NCI-H1436 (cell line): ENCODE measurements around the gene AIP.

Experiments used
- DNase-seq: peaks from one replicate; lab custom pipeline; 2025; lab: John Stamatoyannopoulos, UW

Gene AIP

DNA sequence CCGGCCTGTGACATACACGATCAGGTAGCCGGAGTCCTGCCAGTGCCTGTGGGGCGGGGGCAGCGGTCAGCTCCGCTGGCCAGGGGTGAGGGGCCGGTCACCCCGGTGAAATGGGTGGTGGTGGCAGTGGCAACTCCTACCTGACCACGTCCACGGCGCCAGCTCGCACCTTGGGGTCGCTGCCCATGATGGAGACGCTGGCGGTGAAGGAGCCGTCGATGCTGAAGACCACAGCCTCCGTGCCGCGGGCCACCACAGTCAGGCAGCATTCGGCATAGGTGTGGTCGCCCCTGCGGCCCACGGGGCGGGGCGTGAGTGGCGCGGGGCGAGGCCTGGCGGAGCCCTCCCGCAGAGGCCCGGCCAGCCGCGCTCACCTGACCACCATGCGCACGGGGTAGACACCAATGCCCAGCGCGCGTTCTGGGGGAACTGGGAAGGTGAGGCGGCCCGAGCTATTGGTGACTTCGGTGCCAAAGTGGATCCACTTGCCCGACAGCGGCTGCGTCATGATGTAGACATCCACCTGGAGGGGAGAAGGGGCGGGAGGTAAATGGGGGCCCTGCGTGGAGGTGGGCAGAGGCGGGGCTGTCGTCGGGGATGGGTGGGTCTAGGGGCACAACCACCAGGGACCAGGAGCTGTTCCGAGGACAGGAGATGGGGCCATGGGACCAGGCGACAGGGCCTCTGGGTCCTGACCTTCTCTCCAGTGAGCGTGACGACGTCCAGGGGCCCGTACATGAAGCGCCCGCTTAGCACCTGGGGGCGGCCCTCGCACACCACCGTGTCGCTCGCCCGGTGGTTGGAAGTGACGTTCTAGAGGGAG lies 10.9 kb downstream of the AIP start:
- DNase-seq, result no peak

DNA sequence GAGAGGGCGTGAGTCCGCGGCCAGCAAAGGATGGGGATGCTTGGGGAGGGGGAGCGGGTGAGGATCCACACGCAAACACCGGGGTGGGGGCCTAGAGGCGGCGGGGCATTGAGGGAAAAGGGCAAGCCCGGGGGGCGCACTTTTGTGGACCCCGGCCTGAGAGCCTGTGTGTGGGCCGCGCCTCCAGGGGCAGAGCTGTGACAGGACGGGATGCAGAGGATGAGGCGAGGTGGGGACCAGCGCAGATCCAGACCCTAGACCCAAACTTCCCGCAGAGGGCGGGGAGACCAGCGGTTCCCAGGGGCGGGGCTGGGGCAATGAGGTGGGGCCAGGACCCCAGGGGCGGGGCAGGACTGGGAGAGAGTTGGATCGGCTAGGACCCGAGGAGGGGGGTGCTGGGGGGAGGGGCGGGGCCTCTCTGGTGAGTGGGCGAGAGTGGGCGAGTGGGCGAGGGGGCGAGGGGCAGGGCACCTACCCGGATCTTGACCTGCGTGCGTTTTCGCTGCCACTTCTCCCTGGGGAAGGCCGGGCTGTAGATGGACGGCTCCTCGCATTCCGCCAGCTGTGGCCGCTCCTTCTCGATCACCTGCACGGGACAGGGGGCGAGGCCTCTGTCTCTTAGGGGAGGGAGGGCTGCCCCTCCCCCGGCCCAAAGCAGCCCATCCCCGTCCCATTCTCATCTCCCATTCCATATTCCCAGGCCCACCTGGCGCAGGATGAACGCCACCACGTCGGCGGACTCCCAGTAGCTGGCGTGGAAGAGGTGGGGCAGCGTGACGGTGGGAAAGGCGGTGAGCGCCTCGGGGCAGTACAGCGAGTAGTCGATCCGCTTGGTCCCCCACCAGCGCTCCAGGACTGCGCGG lies 11.8 kb downstream of the AIP start:
- no peak for DNase-seq

DNA sequence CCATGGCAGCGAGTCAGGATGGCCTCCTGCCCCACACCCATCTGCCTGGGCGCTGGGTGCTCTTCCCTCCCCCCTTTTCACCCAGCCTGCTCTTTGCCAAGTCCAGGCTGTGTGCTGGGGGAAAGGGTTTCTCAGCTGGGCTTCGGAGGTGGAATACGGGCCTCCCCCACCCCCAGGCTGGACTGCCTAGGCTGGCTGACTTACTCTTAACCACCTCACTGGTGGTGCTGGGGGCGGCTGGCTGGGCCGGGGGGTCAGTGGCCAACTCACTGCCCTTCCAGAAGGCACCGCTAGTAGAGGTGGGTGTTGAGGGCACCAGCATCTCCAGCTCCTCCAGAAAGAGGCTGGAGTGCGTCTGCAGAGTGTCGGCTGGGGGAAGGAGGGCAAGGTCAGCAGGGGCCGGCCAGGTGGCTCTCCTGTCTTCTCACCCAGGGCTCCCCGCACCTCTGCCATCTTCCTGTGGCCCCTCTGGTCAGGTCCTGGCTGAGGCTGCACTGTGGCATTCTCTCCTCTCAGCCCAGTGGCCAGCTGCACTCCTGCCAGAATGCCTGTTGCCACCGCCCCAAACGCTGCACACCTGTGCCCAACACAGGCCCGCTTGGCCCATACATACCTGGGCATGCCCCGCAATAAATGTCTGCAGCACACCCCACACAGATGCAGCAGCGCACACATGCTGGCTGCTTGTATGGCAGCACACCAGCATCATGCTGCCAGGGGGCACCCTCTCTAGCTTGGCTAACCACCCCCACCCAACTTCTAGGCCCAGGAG lies 12.6 kb downstream of the AIP start:
- no peak for DNase-seq

DNA sequence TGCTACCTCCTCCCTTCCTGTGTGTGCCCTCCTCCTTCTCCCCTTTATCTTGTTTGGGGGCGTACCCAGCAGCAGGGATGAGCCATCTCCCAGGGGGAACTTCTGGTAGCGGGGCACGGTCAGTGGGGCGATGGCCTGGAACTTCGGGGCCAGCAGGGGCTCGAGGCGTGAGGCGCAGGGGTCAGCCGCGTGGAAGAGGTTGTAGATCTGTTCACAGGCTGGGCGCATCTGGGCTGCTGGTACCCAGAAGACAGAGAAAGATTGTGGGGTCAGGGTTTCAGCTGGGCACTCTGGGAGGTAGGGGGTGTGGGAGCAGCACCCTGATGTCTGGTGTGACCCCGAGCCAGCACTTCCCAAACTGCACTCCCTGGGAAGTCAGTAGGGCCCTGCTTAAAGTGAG lies 13.3 kb downstream of the AIP start:
- no peak for DNase-seq

DNA sequence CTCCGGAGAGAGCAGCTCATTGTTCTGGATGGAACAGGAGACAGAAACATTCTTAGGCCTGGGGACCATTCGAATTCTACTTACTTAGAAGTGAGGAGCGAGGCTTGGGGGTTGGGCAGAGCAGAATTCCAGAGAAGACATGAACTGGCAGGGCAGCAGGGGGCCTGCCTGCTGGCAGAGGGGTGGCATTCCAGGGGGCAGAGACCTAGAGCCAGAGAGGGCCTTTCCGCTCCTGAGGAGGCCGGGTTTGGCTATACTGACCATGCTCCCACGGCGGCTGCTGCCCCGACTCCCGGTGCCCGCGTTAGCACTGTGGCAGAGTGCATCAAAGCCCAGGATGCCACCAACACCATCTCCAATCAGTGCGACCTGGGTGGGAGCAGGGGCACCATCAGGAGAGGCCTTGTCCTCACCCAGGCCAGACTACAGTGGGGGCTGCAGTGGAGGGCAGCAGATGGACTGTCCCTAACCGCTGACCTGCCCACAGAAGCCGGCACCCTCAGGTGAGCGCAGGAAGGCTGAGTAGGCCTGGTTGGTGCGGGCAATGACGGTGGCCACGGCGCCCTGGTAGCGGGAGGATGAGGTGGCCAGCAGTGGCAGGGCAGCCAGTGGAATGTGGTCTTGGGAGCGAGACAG lies 14.9 kb downstream of the AIP start:
- no peak for DNase-seq

DNA sequence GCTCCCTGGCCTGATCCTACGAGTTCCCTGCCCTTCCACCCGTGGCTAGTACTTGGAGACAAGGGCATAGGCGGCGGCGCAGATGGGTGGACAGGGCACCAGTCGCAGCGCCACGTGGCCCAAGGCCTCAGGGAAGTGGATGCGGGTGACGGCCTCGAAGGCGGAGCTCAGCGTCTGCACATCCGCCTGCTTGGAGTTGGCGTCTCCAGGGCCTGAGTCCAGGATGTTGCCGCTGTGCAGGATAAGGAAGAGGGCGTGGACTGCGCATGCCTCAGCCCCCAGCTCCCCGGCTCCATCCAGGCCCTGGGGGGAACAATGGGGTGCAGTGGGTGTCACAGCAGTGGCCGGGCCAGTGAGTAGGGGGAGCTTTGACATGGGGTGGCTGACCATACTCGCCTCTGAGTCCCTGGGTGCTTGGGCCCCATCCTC lies 15.7 kb downstream of the AIP start:
- no peak for DNase-seq

DNA sequence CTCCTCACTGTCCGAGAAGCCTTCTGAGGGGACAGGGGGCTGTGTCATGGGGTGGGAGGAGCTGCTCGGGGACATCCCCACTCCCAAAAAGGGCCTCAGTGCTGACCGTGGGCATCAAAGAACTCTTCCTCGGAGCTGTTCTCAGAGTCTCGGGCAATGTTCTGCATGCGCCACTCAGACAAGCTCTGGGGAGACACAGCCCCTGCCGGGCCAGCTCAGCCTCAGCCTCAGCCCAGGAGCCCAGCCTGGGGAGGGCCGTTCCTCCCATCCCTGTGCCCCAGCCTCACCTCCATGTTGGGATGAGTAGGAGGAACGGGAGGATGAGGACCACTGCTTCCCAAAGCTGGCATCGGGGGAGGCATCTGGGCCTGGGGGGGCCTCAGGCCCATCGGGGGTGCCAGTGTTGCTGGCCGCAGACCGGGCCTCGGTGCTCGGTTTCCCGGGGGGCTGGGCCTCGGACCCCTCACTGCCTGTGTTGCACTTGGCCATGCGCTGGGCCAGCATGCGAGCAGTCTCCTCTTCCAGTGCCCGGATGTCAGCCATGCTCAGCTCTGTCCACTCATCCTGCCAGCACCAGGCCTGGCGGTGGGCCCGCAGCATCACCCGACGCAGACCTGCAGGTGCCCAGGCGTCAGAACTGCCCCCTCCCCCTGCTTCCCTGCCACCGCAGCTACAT lies 17.1 kb downstream of the AIP start:
- DNase-seq, result no peak

DNA sequence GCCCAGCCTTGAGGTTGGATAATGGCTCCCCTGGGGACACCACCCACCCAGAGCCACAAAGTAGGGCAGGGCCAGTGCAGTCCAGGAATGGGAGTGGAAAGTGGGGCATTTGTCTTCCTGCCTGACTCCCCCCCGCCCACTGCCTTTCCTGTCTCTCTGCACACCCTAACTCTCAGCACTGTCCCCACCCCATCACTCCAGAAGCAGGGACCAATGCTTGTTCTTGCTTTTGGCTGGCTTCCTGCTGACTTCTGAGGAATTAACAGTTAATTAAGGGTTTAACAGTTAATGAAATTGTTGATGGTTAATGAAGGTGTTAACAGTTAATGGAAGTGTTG lies 17.6 kb downstream of the AIP start:
- DNase-seq, result no peak

DNA sequence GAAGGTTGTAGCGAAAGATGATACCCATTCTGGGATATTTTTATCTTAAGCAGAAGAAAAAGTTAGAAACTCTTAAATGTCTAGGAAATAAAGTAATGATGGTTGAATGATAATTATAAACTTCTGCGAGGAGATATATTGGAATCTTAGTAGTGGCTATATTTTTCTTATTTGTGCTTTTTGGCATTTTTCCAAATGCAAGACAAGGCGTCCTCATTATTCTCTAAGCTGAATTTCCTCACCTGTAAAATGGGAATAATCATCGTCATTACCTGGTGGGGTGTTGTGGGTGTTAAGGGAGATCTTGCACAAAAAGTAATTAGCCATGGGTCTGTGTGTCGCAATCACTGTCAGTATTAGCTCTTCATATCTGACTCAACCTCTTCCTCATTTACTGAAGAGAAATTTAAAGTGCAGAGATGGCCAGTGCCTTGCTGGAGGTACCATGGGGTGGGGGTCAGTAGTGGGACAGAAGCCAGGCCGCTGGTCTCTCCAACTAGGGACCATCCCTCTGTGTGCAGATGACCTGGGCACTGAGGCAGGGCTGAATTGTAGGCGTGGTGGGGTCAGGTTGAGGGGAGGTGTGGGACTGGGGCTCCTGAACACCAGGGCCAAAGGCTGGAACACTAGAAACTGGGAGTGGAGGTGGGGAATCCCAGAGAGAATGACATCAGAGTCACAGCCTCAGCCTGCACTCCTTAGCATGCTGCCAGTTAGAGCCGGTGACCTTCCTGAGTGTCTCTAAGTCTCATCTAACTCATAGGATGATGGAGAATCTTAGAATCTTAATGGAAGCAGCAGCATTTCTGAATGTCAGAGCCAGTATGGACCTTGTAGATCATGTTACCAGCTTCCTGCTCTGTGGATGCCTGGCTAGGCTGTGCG lies 18.2 kb downstream of the AIP start:
- no peak for DNase-seq

DNA sequence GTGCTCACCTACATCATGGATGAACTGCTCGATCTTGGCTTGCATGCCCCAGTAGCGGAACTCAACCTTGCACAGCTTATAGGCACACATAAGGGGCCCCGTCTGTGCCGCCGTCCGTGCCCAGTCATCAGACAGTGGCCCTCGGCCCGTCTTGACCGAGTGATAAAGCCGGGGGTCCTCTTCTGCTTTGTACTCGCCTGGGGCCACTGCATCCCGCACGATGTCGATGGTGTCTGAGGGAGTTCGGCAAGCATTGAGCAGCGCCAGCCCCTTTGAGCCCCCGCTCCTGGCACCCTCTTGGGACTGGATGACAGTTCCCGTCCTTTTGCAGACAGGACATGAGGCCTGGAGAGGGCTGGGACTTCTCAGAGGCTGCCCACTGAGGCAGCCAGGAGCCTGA lies 19.0 kb downstream of the AIP start:
- no peak for DNase-seq

DNA sequence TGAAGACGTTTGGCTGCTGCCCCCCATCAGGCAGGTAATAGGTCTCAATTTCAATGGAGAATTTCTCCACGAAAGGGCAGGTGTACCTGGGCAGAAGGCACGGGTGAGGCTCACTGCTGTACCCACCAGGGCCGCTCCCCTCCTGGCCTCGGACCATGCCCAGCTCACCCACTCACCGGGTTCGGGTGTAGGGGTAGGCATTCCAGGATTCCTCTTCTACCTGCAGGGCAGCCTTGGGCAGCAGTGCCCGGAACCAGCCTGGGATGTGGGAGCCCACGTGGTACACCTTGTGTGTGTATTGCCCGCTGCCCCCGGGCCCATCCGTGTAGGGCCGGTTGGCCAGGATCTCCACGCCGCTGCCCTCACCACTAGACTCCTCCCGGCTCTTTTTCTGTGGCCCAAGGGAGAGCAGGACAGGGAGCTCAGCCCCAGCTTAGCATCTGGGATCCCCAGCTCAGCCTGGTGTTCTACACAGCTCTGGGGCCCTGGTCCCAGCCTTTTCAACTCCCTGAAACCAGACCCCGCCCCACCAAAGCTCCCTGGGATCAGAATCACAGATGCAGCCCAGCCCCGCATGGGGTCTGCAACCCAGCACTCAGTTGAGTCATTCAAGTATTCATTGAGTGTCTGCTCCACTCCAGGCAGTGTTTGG lies 19.6 kb downstream of the AIP start:
- no peak for DNase-seq

DNA sequence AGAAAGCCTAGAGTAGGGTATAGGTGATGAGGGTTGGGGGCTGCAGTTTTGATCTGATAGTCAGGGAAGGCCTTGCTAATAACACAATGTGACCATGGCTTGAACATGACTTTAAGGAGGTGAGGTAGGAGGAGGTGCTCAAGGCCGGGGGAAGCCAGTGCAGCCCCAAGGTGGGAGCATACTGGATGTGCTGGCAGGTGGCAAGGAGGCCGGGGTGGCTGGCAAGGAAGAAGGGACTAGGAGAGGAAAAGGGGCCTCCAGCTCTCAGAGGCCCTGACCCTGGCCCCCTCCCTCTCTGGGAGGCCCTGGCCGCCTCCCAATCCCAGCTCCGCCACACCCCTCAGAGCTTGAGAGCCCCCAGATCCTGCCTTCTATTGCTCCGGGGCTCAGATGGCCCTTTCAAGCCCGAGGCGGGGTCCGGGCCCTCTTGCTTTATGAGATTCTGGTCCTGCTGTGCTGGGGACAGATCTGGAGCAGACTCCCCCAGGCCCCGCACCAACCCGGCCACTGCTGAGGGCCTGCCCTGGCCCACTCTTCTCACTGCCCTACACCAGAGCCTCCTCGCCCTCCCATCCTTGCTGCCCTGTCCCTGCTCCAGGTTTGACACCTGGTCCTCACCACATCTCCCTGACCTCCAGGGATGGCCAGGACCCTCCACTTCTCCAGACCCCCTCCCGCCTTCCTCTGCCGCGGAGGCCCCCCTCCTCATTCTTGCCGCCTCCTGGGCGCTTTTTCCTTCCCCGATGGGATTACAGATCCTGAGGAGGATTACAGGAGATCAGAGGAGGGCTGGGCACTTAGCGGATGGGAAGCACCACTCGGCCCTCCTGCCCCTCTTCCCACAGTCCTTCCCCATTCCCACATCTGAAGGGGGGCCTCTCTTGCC lies 20.5 kb downstream of the AIP start:
- DNase-seq, result no peak

DNA sequence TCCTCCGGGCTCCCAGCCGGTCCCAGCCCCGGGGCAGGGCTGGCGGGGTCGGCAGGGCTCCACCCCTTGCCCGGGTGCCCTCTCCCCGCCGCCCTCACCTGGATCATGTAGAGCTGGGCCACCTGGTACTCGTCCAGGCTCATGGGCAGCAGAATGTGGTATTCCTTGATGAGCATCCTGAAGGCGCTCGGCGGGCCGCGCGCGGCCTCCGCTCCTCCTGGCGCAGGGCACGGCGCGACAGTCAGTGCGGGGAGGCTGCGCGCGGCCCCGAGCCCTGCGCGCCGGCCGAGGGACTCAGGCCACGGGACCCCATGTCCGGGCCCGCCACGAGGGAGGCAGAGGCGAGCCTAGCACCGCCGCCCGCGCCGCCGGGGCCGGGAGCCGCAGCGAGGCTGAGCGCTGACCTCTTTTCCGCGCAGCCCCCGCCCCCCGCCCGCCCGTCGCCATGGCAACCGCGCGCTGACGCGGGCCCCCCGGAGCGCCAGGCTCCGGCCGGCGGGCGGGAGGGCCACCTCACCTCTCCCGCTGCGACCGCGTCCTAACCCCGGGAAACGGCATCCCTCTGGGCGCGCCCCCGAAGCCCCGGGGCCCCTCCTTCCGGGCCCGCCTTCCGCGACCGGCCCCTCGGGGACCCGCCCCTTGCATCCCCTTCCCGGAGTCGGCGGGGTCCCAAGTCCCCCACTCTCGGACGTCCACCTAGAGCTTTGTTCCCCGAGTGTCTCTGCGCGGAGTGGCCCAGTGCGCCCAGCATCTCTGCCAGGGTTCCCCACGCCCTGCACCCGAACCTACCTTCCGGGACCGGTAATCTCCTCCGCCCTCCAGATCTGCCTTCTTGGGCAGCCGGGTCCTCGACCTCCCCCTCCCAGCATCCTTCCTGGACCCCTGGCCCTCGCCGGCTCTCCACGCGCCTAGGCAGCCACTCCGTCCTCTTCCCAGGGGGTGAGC lies 21.5 kb downstream of the AIP start:
- DNase-seq, result no peak

DNA sequence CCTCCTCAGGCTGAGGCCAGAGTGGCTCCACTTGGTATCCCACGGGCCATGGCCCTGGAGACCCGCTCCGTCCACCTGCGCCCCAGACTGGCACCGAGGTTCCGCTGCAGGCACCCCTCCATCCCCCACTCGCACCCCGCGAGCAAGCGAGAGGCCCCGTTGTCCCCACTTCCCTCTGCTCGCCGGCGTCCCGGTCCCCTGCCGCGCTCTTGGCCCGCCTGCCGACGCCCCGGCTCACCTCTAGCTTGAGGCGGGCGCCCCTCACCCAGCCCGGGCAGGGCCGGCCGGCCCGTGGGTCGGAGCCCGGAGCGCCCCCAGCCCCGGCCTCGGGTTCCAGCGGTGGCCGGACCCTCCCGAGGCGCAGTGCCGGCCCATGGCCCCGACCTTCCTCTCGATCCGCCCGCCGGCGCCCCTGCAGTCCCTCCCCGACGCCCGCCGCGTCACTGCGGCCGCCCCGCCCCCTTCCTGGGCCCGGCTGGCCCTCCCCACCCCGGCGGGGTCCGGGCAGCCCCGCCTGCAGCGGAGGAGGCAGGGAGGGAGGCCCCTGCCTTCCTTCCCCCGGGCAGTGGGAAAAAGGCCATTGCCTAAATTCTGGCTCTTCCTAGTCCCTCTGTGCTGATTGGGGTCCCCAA lies 22.2 kb downstream of the AIP start, which contains the start of gene PITPNM1:
TSS of gene PITPNM1 (minus strand) at position 414 of the 632 bp plus-strand sequence. CDS start 1,183 bp downstream, outside the sequence.
- DNase-seq, result peak; percentile 25

DNA sequence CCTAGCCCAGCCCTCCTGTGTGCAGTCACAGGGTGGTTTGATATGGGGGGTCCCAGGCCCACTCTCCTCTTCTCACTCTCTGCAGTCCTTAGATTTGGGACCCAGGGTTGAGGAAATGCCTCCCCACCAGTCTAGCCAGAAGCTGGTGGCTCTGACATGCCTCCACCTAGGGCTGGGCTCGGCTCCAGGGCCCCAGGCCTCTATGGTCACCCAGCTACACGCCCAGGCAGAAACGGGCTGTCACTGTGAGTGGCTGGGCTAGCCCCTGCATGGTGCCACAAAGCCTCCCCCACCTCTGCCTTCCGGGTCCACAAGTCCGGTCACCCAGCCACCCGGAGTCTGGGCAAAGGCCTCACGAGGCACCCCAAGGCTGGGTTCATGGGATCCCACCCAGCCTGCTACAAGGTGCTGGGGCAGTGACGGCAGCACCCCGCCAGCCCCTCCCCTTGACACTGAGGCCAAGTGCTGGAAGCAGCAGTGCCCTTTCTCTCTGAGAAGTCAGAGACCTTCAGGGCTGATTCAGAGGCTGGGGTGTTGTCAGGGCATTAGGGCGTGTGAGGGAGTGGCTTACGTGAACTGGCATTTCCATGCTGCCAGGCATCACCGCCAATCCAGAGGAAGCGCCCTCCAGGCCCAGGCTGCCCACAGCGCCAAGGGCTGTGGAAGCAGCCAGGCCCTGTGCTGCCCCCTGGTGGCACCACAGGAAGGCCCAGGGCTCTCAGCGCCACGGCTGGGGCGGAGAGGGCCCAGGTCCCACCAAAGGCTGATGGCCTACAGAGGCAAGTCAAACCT lies 23.0 kb downstream of the AIP start:
- peak; percentile 73 for DNase-seq

DNA sequence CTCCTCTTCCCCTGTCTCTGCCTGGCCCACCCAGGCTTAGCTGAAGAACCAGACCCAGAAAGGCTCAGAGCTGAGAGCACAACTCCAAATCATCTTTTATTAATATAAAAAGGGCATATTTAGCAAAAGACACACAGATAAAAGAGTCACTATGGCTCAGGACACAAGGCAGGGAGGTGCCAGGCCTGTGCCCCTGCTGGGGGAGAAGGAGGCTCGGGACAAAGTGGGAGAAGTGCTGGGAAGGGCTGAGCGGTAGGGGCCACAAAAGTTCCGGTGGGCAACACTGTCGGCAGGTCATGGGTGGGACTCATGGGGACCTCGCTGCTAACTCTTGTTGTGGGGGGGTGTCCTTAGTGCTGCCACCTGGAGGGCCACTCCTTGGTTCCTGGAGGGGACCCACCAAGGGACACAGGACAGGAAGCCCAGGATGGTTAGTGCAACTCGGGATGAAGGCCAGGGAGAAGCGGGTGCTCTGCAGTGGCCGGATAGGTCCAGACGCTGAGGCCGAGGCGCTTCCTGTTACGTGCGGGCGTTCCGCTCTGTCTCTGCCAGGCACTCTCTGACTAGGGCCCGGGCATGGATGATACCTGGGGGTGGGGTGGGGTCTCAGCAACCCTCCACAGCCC lies 23.7 kb downstream of the AIP start:
- DNase-seq, result no peak
